Hematopoietic multipotent progenitor cell treated with erythropoietin and hydrocortisone succinate and interleukin-3 and kit ligand, for 17 days (in vitro differentiated cells): ENCODE data around the gene CASP5.
"Not testable (repeated sequence)": the region's sequence is repeated elsewhere in the genome, so short reads cannot be mapped to it uniquely, and the experiment has no call there.

Source experiments
- DNase-seq: peaks from one replicate; pipeline ENCODE4 v3.0.0-alpha.2; 2015; ENCODE audit warnings: low spot score

The CASP5 gene

GRCh38 chr11:105033781-105034180, 10.8 kb upstream of the CASP5 start:
- DNase-seq = no peak

- no peak for DNase-seq
Observed at GRCh38 chr11:105033343-105033742, 10.4 kb upstream of the CASP5 start.

GRCh38 chr11:105032495-105032894, 9.5 kb upstream of the CASP5 start:
- DNase-seq = no peak

GRCh38 chr11:105027678-105028077, 4.7 kb upstream of the CASP5 start:
- DNase-seq = no peak

GRCh38 chr11:105024394-105024793, 1.4 kb upstream of the CASP5 start:
- DNase-seq = no peak

- no peak for DNase-seq
Observed at GRCh38 chr11:105022527-105022926, 441 bp downstream of the CASP5 start.

- DNase-seq = no peak
Observed at GRCh38 chr11:105007463-105007862, 15.5 kb downstream of the CASP5 start.

- DNase-seq = no peak
Observed at GRCh38 chr11:105005451-105005845, 17.5 kb downstream of the CASP5 start.

- no peak for DNase-seq
Observed at GRCh38 chr11:105004021-105004420, 18.9 kb downstream of the CASP5 start.

GRCh38 chr11:105003151-105003550, 19.8 kb downstream of the CASP5 start:
- no peak for DNase-seq

GRCh38 chr11:105000797-105001196, 22.2 kb downstream of the CASP5 start:
- DNase-seq = peak; percentile 5

GRCh38 chr11:105000167-105000566, 22.8 kb downstream of the CASP5 start:
- no peak for DNase-seq

GRCh38 chr11:104999721-105000120, 23.2 kb downstream of the CASP5 start:
- no peak for DNase-seq

GRCh38 chr11:104997288-104997687, 25.7 kb downstream of the CASP5 start:
- no peak for DNase-seq

- no peak for DNase-seq
Observed at GRCh38 chr11:104995001-104995408, 28.0 kb downstream of the CASP5 start.

GRCh38 chr11:104992781-104993180, 30.2 kb downstream of the CASP5 start:
- DNase-seq = no peak

GRCh38 chr11:104991994-104992393, 31.0 kb downstream of the CASP5 start:
- DNase-seq = no peak

- no peak for DNase-seq
Observed at GRCh38 chr11:104984808-104985207, 38.2 kb downstream of the CASP5 start.

GRCh38 chr11:104979839-104980238, 43.1 kb downstream of the CASP5 start:
- no peak for DNase-seq

GRCh38 chr11:104973616-104974015, 49.4 kb downstream of the CASP5 start:
- DNase-seq = no peak

- not testable (repeated sequence) for DNase-seq
Observed at GRCh38 chr11:104972924-104973323, 50.0 kb downstream of the CASP5 start.

GRCh38 chr11:104970756-104971155, 52.2 kb downstream of the CASP5 start:
- no peak for DNase-seq

GRCh38 chr11:104968856-104969776, 53.9 kb downstream of the CASP5 start:
- DNase-seq = no peak

GRCh38 chr11:104968355-104968855, 54.6 kb downstream of the CASP5 start, which contains the start of gene CASP4:
Gene CASP4, minus strand, starts transcription at chr11:104968574. Its CDS starts 49 bp downstream, at chr11:104968525.
- peak; percentile 10 for DNase-seq
